Skeletal muscle tissue (tissue), 4 donors: ENCODE measurements around the gene GRID2. TPM values are rescaled to one million over a fixed set of nuclear protein-coding genes. Genes with fewer than 3 reads are reported as not detected.

Source experiments
- H3K27ac ChIP-seq: one replicate; pipeline ENCODE4 v1.7.0; 2013; ENCODE audit warnings: mild to moderate bottlenecking, low read depth, low read length, inconsistent platforms
- H3K27me3 ChIP-seq, 3 donors: one replicate each; pipeline ENCODE4 v1.7.0; 2013; ENCODE audit warnings: low read length in 3 of 3; ENCODE audit not compliant: control insufficient read depth in 3 of 3, insufficient read depth in 3 of 3
- H3K36me3 ChIP-seq, 3 donors: one replicate each; pipeline ENCODE4 v1.7.0; 2013; ENCODE audit warnings: low read length in 3 of 3; ENCODE audit not compliant: control insufficient read depth in 3 of 3, insufficient read depth in 3 of 3
- H3K4me1 ChIP-seq, 3 donors: one replicate each; pipeline ENCODE4 v1.7.0; 2013; ENCODE audit warnings: low read length in 3 of 3, mild to moderate bottlenecking in 3 of 3; ENCODE audit not compliant: control insufficient read depth in 3 of 3, insufficient read depth in 3 of 3
- H3K4me3 ChIP-seq, 3 donors: one replicate each; pipeline ENCODE4 v1.7.0; 2013; ENCODE audit warnings: low read length in 3 of 3
- H3K9ac ChIP-seq, 3 donors: one replicate each; pipeline ENCODE4 v1.7.0; 2013; ENCODE audit warnings: low read length in 3 of 3, mild to moderate bottlenecking in 3 of 3, moderate library complexity in 2 of 3, low read depth in 1 of 3
- H3K9me3 ChIP-seq, 3 donors: one replicate each; pipeline ENCODE4 v1.7.0; 2013; ENCODE audit warnings: low read length in 3 of 3; ENCODE audit not compliant: control insufficient read depth in 3 of 3
- total RNA-seq: library from RNA; depleted of rRNA; stranded (reverse); fragments of >200 nt; gene quantifications from one replicate; pipeline ENCODE4 v1.2.3, GENCODE V29; 2014
- donor health status: Osteomylitis.

GRID2 gene
- total RNA-seq, 1 donor from 2014 or later = 1.6 TPM

GRCh38 chr4:93303440-93303839 is 999.7 kb downstream of the GRID2 start:
- H3K4me3 ChIP-seq = no peak overlapping the region
- H3K27ac ChIP-seq = no peak overlapping the region
- H3K36me3 ChIP-seq = no peaks in the 10 kb centered on the region
- H3K4me1 ChIP-seq = no peaks in the 10 kb centered on the region
- no peak overlapping the region for H3K9ac ChIP-seq
- no peaks in the 10 kb centered on the region for H3K27me3 ChIP-seq
- no peaks in the 10 kb centered on the region for H3K9me3 ChIP-seq

GRCh38 chr4:93312299-93312698 is 1008.5 kb downstream of the GRID2 start:
- Histone ChIP-seq H3K4me3 (no peak overlapping the region), H3K9ac (no peak overlapping the region), H3K36me3 (no peaks in the 10 kb centered on the region)

GRCh38 chr4:93313197-93313596 is 1009.4 kb downstream of the GRID2 start:
- Histone ChIP-seq H3K9me3 (no peaks in the 10 kb centered on the region), H3K4me3 (no peak overlapping the region), H3K36me3 (no peaks in the 10 kb centered on the region), H3K27ac (no peak overlapping the region), H3K27me3 (no peaks in the 10 kb centered on the region), H3K4me1 (no peaks in the 10 kb centered on the region), H3K9ac (no peak overlapping the region)

More at GRCh38 chr4:93312299-93312698, 1008.5 kb downstream of the GRID2 start:
- no peaks in the 10 kb centered on the region for H3K9me3 ChIP-seq
- H3K27me3 ChIP-seq = no peaks in the 10 kb centered on the region
- H3K4me1 ChIP-seq = no peaks in the 10 kb centered on the region
- H3K27ac ChIP-seq = no peak overlapping the region

- Histone ChIP-seq H3K27ac (no peak overlapping the region), H3K27me3 (no peaks in the 10 kb centered on the region), H3K9me3 (no peaks in the 10 kb centered on the region), H3K4me3 (no peak overlapping the region), H3K9ac (no peak overlapping the region), H3K4me1 (no peaks in the 10 kb centered on the region), H3K36me3 (no peaks in the 10 kb centered on the region)
These were observed 1013.3 kb downstream of the GRID2 start for GRCh38 chr4:93317057-93317456.

- Histone ChIP-seq H3K36me3 (no peaks in the 10 kb centered on the region), H3K27me3 (no peaks in the 10 kb centered on the region), H3K9me3 (no peaks in the 10 kb centered on the region), H3K9ac (no peak overlapping the region), H3K4me3 (no peak overlapping the region), H3K27ac (no peak overlapping the region), H3K4me1 (no peaks in the 10 kb centered on the region)
These were observed 1013.8 kb downstream of the GRID2 start for GRCh38 chr4:93317561-93317960.

- Histone ChIP-seq H3K4me1 (no peaks in the 10 kb centered on the region), H3K36me3 (no peaks in the 10 kb centered on the region)
These were observed 1015.3 kb downstream of the GRID2 start for GRCh38 chr4:93319041-93319440.

GRCh38 chr4:93320356-93320755 is 1016.6 kb downstream of the GRID2 start:
- H3K4me1 ChIP-seq = no peaks in the 10 kb centered on the region
- H3K9ac ChIP-seq = no peak overlapping the region
- H3K9me3 ChIP-seq = no peaks in the 10 kb centered on the region
- H3K27me3 ChIP-seq = no peaks in the 10 kb centered on the region
- H3K36me3 ChIP-seq = no peaks in the 10 kb centered on the region
- no peak overlapping the region for H3K4me3 ChIP-seq
- H3K27ac ChIP-seq = no peak overlapping the region

More at GRCh38 chr4:93319041-93319440, 1015.3 kb downstream of the GRID2 start:
- Histone ChIP-seq H3K27ac (no peak overlapping the region), H3K27me3 (no peaks in the 10 kb centered on the region), H3K9ac (no peak overlapping the region), H3K9me3 (no peaks in the 10 kb centered on the region), H3K4me3 (no peak overlapping the region)

- H3K4me1 ChIP-seq = no peaks in the 10 kb centered on the region
- H3K27ac ChIP-seq = no peak overlapping the region
- H3K4me3 ChIP-seq = no peak overlapping the region
- H3K27me3 ChIP-seq = no peaks in the 10 kb centered on the region
- no peaks in the 10 kb centered on the region for H3K36me3 ChIP-seq
- no peaks in the 10 kb centered on the region for H3K9me3 ChIP-seq
- no peak overlapping the region for H3K9ac ChIP-seq
These were observed 1023.6 kb downstream of the GRID2 start for GRCh38 chr4:93327346-93327745.

GRCh38 chr4:93334003-93334402 is 1030.2 kb downstream of the GRID2 start:
- Histone ChIP-seq H3K9ac (no peak overlapping the region), H3K36me3 (no peaks in the 10 kb centered on the region), H3K27ac (no peak overlapping the region), H3K9me3 (no peaks in the 10 kb centered on the region), H3K27me3 (no peaks in the 10 kb centered on the region), H3K4me1 (no peaks in the 10 kb centered on the region), H3K4me3 (no peak overlapping the region)

- H3K36me3 ChIP-seq = no peaks in the 10 kb centered on the region
These were observed 1033.4 kb downstream of the GRID2 start for GRCh38 chr4:93337196-93337595.

GRCh38 chr4:93342738-93343137 is 1039.0 kb downstream of the GRID2 start:
- no peaks in the 10 kb centered on the region for H3K27me3 ChIP-seq
- H3K36me3 ChIP-seq = no peaks in the 10 kb centered on the region
- no peaks in the 10 kb centered on the region for H3K9me3 ChIP-seq
- H3K4me1 ChIP-seq = no peaks in the 10 kb centered on the region
- no peak overlapping the region for H3K9ac ChIP-seq
- H3K27ac ChIP-seq = no peak overlapping the region
- no peak overlapping the region for H3K4me3 ChIP-seq

More at GRCh38 chr4:93337196-93337595, 1033.4 kb downstream of the GRID2 start:
- Histone ChIP-seq H3K4me3 (no peak overlapping the region), H3K4me1 (no peaks in the 10 kb centered on the region), H3K9me3 (no peaks in the 10 kb centered on the region), H3K27ac (no peak overlapping the region), H3K9ac (no peak overlapping the region), H3K27me3 (no peaks in the 10 kb centered on the region)
